ENCODE data around the gene TCERG1L.

Gene TCERG1L

GRCh38 chr10:131161087-131161486 lies 150.4 kb downstream of the TCERG1L start:
- in situ Hi-C loops (cut with MboI; ENCODE audit: low sequenced_read_pairs, unreplicated experiment): no loop called here
- DNase-seq (ENCODE audit: low spot score): no peak
- no peak for TF ChIP-seq CTCF (IDR thresholded peaks at IDR 0.05; ENCODE audit: borderline replicate concordance, control extremely low read depth, extremely low read depth, insufficient read depth, missing control alignments)

GRCh38 chr10:131160219-131160875 lies 151.2 kb downstream of the TCERG1L start:
- TF ChIP-seq CTCF (IDR thresholded peaks at IDR 0.05; ENCODE audit: borderline replicate concordance, control extremely low read depth, extremely low read depth, insufficient read depth, missing control alignments): no peak
- no peak for DNase-seq (ENCODE audit: low spot score)
- in situ Hi-C loops (cut with MboI; ENCODE audit: low sequenced_read_pairs, unreplicated experiment): no loop called here

- in situ Hi-C loops (cut with MboI; ENCODE audit: low sequenced_read_pairs, unreplicated experiment): no loop called here
- no peak for TF ChIP-seq CTCF (IDR thresholded peaks at IDR 0.05; ENCODE audit: borderline replicate concordance, control extremely low read depth, extremely low read depth, insufficient read depth, missing control alignments)
Observed at GRCh38 chr10:131159771-131160170, 151.8 kb downstream of the TCERG1L start.

GRCh38 chr10:131158695-131159094 lies 152.8 kb downstream of the TCERG1L start:
- TF ChIP-seq CTCF (IDR thresholded peaks at IDR 0.05; ENCODE audit: borderline replicate concordance, control extremely low read depth, extremely low read depth, insufficient read depth, missing control alignments): no peak
- in situ Hi-C loops (cut with MboI; ENCODE audit: low sequenced_read_pairs, unreplicated experiment): no loop called here

More at GRCh38 chr10:131159771-131160170, 151.8 kb downstream of the TCERG1L start:
- DNase-seq (ENCODE audit: low spot score): no peak

GRCh38 chr10:131157899-131158298 lies 153.6 kb downstream of the TCERG1L start:
- no peak for DNase-seq (ENCODE audit: low spot score)
- TF ChIP-seq CTCF (IDR thresholded peaks at IDR 0.05; ENCODE audit: borderline replicate concordance, control extremely low read depth, extremely low read depth, insufficient read depth, missing control alignments): no peak
- in situ Hi-C loops (cut with MboI; ENCODE audit: low sequenced_read_pairs, unreplicated experiment): no loop called here

More at GRCh38 chr10:131158695-131159094, 152.8 kb downstream of the TCERG1L start:
- DNase-seq (ENCODE audit: low spot score): no peak

GRCh38 chr10:131155876-131156230 lies 155.7 kb downstream of the TCERG1L start:
- in situ Hi-C loops (cut with MboI; ENCODE audit: low sequenced_read_pairs, unreplicated experiment): no loop called here
- no peak for TF ChIP-seq CTCF (IDR thresholded peaks at IDR 0.05; ENCODE audit: borderline replicate concordance, control extremely low read depth, extremely low read depth, insufficient read depth, missing control alignments)
- DNase-seq (ENCODE audit: low spot score): no peak

Measured in GM13976 (cell line).